Osteoblast (primary cell): ENCODE results near the gene CUX1. TPM values are rescaled to one million over a fixed set of nuclear protein-coding genes. Genes with fewer than 3 reads are reported as not detected.

Source experiments
- DNase-seq: peaks from one replicate; pipeline ENCODE4 v3.0.0; 2011; ENCODE audit warnings: low spot score, mixed read lengths; ENCODE audit not compliant: insufficient read length; ENCODE audit errors: missing footprints
- H2AFZ ChIP-seq: 2 replicates; pipeline ENCODE4 v1.6.0; 2011; ENCODE audit warnings: mild to moderate bottlenecking, low read length
- H3K27ac ChIP-seq: 2 replicates; pipeline ENCODE4 v1.5.1; 2011; ENCODE audit warnings: mild to moderate bottlenecking, low read depth, low read length, moderate library complexity
- H3K27me3 ChIP-seq: 2 replicates; pipeline ENCODE4 v1.6.0; 2012; ENCODE audit warnings: mild to moderate bottlenecking, control low read depth, inconsistent platforms, low read length, moderate library complexity; ENCODE audit not compliant: insufficient read depth
- H3K36me3 ChIP-seq: 2 replicates; pipeline ENCODE4 v1.5.1; 2011; ENCODE audit warnings: mild to moderate bottlenecking, low read length, control low read depth, moderate library complexity; ENCODE audit not compliant: insufficient read depth
- H3K4me1 ChIP-seq: 2 replicates; pipeline ENCODE4 v1.5.1; 2011; ENCODE audit warnings: mild to moderate bottlenecking, low read length, control low read depth, moderate library complexity; ENCODE audit not compliant: insufficient read depth
- H3K4me2 ChIP-seq: 2 replicates; pipeline ENCODE4 v1.6.0; 2011; ENCODE audit warnings: mild to moderate bottlenecking, low read length; ENCODE audit not compliant: insufficient read depth
- H3K4me3 ChIP-seq: fragments of 200-600 bp; sonication (generic); 3 replicates; pipeline ENCODE4 v1.5.1; 2012; ENCODE audit warnings: mild to moderate bottlenecking, low read length, inconsistent platforms; ENCODE audit not compliant: insufficient read depth
- H3K79me2 ChIP-seq: 2 replicates; pipeline ENCODE4 v1.6.0; 2012; ENCODE audit warnings: mild to moderate bottlenecking, low read length, control low read depth, inconsistent platforms; ENCODE audit not compliant: insufficient read depth
- H3K9me3 ChIP-seq: 2 replicates; pipeline ENCODE4 v1.5.1; 2011; ENCODE audit warnings: low read depth, low read length, control low read depth
- H4K20me1 ChIP-seq: 2 replicates; pipeline ENCODE4 v1.6.0; 2012; ENCODE audit warnings: mild to moderate bottlenecking, low read length, control low read depth; ENCODE audit not compliant: insufficient read depth
- total RNA-seq: library from RNA; depleted of rRNA; stranded (reverse); fragments of >200 nt; gene quantifications from 2 replicates; pipeline ENCODE4 v1.2.3, GENCODE V29; 2012
- TF ChIP-seq, protein P1 (sequence below): IDR thresholded peaks from 2 replicates; pipeline ENCODE4 v1.5.1; 2011; ENCODE audit warnings: mild to moderate bottlenecking, low read depth, low read length, moderate library complexity; ENCODE audit errors: extremely low read depth

The CUX1 gene
- total RNA-seq, 1 donor, result 41.6 TPM

DNA sequence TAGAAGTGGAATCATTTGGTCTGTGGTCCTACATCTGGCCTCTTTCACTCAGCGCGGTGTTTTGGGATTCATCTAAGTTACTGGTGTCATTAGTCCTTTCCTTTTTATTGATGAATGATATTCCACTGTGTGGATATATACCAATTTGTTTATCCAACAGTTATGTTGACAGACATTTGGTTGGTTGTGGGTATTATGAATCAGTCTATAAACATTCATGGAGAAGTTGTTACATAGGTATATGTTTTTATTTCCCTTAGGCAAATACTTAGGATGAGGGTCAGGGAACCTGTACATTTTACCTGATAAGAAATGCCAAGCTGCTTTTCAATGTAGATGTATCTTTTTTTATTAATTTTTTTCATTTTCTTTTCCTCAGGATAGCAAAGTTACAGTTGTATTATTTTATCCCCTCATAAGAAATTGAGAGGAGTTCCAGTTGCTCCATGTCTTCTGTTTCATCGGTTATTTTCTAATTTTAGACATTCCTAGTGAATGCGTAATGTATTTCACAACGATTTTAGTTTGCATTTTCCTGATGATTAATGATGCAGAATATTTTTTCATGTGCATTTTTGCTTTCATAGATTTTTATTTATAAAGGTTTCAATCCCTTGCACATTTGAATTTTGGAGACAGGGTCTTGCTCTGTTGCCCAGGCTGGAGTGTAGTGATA, 265.4 kb downstream of the CUX1 start:
- H3K4me1 ChIP-seq, result peaks cover 5% of the 10 kb centered on the region
- H3K27me3 ChIP-seq, result no peaks in the 10 kb centered on the region
- no peak overlapping the region for H2AFZ ChIP-seq
- H3K9me3 ChIP-seq, result no peaks in the 10 kb centered on the region
- TF ChIP-seq, protein P1, sequence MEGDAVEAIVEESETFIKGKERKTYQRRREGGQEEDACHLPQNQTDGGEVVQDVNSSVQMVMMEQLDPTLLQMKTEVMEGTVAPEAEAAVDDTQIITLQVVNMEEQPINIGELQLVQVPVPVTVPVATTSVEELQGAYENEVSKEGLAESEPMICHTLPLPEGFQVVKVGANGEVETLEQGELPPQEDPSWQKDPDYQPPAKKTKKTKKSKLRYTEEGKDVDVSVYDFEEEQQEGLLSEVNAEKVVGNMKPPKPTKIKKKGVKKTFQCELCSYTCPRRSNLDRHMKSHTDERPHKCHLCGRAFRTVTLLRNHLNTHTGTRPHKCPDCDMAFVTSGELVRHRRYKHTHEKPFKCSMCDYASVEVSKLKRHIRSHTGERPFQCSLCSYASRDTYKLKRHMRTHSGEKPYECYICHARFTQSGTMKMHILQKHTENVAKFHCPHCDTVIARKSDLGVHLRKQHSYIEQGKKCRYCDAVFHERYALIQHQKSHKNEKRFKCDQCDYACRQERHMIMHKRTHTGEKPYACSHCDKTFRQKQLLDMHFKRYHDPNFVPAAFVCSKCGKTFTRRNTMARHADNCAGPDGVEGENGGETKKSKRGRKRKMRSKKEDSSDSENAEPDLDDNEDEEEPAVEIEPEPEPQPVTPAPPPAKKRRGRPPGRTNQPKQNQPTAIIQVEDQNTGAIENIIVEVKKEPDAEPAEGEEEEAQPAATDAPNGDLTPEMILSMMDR, result no peak
- no peaks in the 10 kb centered on the region for H3K36me3 ChIP-seq
- DNase-seq, result no peak
- no peak overlapping the region for H3K4me2 ChIP-seq
- H3K27ac ChIP-seq, result no peak overlapping the region
- no peak overlapping the region for H3K4me3 ChIP-seq
- peaks cover 3% of the 10 kb centered on the region for H4K20me1 ChIP-seq
- no peaks in the 10 kb centered on the region for H3K79me2 ChIP-seq

DNA sequence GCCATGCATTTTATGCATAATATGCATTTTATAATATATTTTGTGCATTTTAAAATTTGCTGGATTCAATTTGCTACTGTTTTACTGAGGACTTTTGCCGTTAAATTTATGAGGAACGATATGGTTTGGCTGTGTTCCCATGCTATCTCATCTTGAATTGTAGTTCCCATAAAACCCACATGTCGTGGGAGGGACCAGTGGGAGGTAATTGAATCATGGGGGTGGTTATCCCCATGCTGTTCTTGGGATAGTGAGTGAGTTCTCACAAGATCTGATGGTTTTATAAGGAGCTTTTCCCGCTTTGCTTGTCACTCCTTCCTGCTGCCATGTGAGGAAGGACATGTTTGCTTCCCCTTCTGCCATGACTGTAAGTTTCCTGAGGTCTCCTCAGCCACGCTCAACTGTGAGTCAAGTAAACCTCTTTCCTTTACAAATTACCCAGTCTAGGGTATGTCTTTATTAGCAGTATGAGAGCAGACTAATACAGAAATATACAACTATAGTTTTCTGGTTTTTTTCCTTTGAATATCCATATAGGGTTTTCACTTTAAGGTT, 267.9 kb downstream of the CUX1 start:
- H3K4me2 ChIP-seq, result no peak overlapping the region
- TF ChIP-seq, protein P1, result no peak
- no peak overlapping the region for H3K27ac ChIP-seq
- H3K36me3 ChIP-seq, result no peaks in the 10 kb centered on the region
- DNase-seq, result no peak
- no peaks in the 10 kb centered on the region for H3K9me3 ChIP-seq
- H4K20me1 ChIP-seq, result peaks cover 3% of the 10 kb centered on the region
- H3K27me3 ChIP-seq, result no peaks in the 10 kb centered on the region
- no peak overlapping the region for H3K4me3 ChIP-seq
- no peak overlapping the region for H2AFZ ChIP-seq
- H3K4me1 ChIP-seq, result peaks cover 5% of the 10 kb centered on the region
- H3K79me2 ChIP-seq, result no peaks in the 10 kb centered on the region

DNA sequence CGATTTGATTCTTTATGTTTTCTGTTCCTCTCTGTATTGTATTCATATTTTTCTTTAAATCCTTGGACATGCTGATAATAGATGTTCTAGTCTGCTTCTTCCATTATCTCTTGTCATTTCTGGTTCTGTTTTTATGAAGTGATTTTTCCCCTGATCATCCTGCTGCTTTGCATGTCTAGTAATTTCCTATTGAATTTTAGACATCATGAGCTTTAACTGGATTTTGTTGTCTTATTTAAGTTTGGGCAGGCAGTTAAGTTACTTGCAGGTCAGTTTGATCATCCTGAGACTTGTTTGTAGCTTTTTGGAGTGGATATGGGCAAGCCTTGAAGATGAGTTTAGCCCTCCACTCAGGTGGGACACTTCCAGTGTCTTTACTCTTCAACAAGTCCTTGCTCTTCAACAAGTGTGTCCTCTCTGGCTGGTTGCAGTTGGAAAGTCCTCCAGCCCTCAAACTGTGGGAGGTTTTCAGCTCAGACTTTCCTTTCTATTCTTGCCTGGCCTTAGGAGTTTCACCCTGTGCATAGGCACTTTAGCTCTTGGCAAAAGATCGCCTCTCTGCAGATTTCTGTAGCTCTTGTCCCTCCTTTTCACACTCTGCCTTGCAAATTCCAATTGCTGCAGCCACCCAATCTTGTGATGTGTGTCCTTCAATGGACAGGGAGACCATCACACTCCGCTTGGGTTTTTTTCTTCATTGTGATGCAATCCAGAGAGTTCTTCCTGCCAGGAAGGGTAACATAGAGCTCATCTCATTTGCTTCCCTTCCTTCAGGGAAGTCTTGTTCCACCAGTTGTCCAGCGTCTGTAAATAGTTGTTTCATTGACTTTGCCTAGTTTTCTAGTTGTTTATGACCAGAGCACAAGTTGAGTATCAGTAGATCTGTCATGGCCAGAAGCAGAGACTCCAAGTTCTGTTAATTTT, 272.0 kb downstream of the CUX1 start:
- Histone ChIP-seq H3K4me1 (no peaks in the 10 kb centered on the region), H3K4me3 (no peak overlapping the region), H3K79me2 (no peaks in the 10 kb centered on the region), H3K4me2 (no peak overlapping the region), H3K36me3 (no peaks in the 10 kb centered on the region), H3K27me3 (no peaks in the 10 kb centered on the region), H2AFZ (no peak overlapping the region), H4K20me1 (peaks cover 6% of the 10 kb centered on the region), H3K27ac (no peak overlapping the region), H3K9me3 (no peaks in the 10 kb centered on the region)
- DNase-seq, result peak; percentile 11
- TF ChIP-seq, protein P1, result no peak
